D721Med (cell line): Measurements from ENCODE around the gene GYPC.

Experiments used
- DNase-seq: peaks from one replicate; pipeline ENCODE4 v3.0.0; 2011; ENCODE audit warnings: low spot score; ENCODE audit not compliant: insufficient read length
- FAIRE-seq: peaks from 2 replicates; lab custom pipeline; 2011; peaks lifted over from hg19 to GRCh38; lab: Jason Lieb, UNC
- TF ChIP-seq, protein P1 (sequence below): IDR thresholded peaks from 2 replicates; pipeline ENCODE4 v1.5.1; 2012; ENCODE audit warnings: mild to moderate bottlenecking, control low read depth; ENCODE audit not compliant: insufficient read depth; ENCODE audit errors: missing control alignments

Gene GYPC

DNA sequence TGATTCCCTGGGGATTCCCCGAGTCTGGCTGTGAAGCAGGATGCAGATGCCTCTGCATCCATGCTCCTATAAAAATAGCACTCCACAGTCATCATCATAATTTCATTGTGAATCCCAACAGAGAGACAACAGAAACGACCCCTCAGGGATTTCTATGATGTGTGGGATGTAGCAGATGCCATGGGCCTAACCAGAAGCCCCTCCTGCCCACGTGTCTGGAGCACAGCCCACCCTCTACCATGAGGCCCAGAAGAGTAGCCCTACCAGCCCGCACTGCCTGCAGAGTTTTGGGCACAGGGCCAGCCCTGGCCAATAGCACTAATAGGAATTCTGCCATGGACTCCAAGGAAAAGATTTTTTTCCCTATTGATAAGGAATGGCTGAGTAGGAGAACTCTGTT lies 66.6 kb downstream of the GYPC start:
- no peak for DNase-seq
- no peak for FAIRE-seq
- TF ChIP-seq, protein P1, sequence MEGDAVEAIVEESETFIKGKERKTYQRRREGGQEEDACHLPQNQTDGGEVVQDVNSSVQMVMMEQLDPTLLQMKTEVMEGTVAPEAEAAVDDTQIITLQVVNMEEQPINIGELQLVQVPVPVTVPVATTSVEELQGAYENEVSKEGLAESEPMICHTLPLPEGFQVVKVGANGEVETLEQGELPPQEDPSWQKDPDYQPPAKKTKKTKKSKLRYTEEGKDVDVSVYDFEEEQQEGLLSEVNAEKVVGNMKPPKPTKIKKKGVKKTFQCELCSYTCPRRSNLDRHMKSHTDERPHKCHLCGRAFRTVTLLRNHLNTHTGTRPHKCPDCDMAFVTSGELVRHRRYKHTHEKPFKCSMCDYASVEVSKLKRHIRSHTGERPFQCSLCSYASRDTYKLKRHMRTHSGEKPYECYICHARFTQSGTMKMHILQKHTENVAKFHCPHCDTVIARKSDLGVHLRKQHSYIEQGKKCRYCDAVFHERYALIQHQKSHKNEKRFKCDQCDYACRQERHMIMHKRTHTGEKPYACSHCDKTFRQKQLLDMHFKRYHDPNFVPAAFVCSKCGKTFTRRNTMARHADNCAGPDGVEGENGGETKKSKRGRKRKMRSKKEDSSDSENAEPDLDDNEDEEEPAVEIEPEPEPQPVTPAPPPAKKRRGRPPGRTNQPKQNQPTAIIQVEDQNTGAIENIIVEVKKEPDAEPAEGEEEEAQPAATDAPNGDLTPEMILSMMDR: no peak

DNA sequence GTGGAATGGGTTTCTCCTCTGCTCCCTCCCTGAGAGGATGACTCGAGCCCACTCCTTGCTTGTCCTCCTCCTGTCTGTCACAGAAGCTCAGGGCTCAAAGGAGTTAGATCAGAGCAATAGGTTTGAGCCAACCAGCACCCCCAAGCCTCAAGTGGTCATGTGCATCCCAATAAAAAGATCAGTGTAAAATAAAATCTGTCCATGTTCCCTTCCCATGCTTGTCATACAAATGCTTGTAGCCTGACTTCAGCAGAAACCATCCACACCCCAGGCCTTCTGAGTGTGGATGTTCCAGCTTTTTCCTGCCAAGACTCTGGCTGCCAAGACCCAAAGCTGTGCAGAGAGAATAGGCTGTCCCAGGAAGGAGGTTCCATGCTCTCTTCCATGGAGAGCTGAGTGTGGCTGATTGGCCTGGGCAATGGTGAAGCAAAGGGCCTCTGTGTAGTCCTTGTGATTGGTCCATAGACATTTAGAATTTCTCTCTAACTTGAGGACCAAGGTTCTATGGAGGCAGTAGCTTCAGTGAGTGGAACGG lies 67.4 kb downstream of the GYPC start:
- no peak for FAIRE-seq
- TF ChIP-seq, protein P1: no peak
- DNase-seq: no peak

- TF ChIP-seq, protein P1: no peak
- no peak for FAIRE-seq
- DNase-seq: no peak
Observed at GRCh38 chr2:126725580-126725979, 69.6 kb downstream of the GYPC start.

DNA sequence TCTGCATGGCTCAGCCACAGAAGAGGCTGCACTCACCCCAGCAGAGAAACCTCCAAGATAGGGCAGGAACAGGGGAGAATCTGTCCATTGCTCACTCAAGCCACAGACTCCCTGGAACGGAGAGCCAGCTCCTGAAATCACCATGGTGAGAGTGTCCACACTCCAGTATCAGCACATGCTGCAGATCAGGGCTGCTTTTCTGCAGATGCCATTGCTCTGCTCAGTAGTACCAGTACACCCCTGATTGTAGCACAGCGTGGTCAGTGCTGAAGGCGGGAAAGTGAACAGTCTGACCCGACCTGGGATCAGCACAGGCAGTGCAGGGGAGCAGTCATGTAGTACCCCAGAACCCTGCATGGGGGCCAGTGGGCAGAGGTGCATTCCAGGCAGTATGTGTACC lies 73.9 kb downstream of the GYPC start:
- no peak for FAIRE-seq
- no peak for DNase-seq
- TF ChIP-seq, protein P1: no peak

- TF ChIP-seq, protein P1: no peak
- DNase-seq (no peak), FAIRE-seq (no peak)
Observed at GRCh38 chr2:126730655-126731054, 74.7 kb downstream of the GYPC start.

- DNase-seq (no peak), FAIRE-seq (no peak)
- TF ChIP-seq, protein P1: no peak
Observed at GRCh38 chr2:126731353-126731752, 75.4 kb downstream of the GYPC start.

DNA sequence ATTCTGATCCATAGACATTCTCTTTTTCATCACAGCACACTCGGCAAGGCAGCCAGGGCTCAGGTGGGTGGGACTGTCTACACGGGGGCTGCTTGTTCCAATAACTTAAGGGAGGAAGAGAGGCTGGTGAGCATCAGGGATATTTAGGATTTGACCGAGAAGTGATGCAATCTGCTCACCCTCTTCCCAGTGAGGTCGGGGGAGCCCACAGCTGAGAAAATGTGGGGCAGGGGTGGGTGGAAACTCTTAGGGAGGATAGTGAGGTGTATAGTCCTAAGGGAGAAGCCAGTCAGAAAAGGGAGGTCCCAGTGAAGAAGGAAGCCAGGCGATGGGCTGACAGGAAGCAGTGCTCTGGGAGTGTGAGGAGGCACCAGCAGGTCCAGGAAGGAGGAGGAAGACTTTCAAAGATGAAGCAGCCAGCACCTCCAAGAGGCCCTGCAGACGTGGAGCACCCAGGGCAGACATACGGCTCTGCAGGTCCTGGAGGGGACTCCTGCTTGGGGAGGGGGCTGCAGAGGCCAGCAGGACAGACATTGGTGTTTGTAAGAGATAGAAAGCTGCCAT lies 76.8 kb downstream of the GYPC start:
- TF ChIP-seq, protein P1: no peak
- DNase-seq (no peak), FAIRE-seq (no peak)
